HG03354 (cell line): ENCODE measurements around the gene ATP8B1.
A peak's percentile ranks its signal among the peaks of the same experiment; 100 is the strongest.

Experiments used
- ATAC-seq: cut with Tn5 transposase; IDR thresholded peaks from one replicate; pipeline ENCODE4 v1.9.1; 2021; ENCODE audit warnings: mild to moderate bottlenecking; ENCODE audit not compliant: unreplicated experiment, poor library complexity, severe bottlenecking

The ATP8B1 gene

GRCh38 chr18:57819671-57820460, 16.8 kb upstream of the ATP8B1 start:
- peak; percentile 61 for ATAC-seq

DNA sequence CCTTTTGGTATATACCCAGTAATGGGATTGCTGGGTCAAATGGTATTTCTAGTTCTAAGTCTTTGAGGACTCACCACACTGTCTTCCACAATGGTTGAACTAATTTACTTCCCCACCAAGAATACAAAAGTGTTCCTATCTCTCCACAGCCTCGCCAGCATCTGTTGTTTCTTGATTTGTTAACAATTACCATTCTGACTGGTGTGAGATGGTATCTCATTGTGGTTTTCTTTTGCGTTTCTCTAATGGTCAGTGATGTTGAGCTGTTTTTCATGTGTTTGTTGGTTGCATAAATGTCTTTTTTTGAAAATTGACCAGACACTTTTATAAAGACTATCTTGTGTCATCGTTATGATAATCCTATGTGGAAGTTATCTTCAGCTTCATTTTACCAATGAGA, 16.0 kb upstream of the ATP8B1 start:
- no peak for ATAC-seq

DNA sequence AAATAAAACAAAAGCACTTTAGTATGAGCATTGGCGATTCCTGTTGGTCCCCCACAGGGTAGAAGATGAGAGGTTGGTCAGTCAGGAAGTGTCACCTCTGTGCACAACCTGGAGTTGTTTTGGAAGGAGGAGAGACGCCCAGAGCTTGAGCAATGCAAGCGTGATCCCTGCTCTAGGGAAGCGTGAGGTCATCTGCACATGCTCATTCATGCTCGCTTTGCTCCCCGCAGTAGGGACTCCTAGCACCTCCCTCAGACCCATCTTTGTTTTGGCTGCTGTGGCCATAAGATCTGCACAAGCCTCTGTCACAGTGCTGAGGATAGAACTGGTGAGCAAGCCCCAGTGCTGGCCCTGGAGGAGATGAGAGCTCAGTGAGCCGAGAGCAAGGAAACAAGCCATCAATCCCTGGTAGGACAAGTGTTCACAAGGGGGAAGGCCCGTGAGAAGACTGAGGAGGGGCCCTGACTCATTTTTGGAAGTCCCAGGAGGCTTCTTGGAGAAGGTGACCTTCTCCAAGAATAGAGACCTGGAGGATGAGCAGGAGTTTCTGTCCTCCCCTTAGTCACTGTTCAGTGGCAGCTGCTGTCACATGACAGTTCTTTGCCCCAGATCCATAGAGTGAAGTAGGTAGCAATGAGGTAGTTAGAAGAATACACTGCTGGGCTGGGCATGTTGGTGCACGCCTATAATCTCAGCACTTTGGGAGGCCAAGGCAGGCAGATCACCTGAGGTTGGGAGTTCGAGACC, 13.3 kb upstream of the ATP8B1 start:
- ATAC-seq: no peak

DNA sequence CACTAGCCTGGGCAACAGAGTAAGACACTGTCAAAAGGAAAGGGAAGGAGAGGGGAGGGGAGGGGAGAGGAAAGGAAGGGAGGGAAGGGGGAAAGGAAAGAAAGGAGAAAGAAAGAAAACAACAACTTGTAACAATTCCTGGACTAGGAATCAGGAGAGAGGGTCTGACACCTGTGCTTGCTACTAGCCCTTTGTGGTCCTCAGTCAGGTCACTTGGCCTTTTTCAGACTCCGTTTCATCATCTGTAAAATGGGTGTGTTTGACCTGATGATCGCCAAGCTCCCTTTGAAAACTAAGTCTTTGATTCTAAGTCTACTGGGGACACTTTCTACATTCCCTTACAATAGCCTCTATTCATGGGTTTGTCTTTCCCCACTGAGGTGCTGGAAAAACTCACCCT, 11.4 kb upstream of the ATP8B1 start:
- ATAC-seq: no peak

DNA sequence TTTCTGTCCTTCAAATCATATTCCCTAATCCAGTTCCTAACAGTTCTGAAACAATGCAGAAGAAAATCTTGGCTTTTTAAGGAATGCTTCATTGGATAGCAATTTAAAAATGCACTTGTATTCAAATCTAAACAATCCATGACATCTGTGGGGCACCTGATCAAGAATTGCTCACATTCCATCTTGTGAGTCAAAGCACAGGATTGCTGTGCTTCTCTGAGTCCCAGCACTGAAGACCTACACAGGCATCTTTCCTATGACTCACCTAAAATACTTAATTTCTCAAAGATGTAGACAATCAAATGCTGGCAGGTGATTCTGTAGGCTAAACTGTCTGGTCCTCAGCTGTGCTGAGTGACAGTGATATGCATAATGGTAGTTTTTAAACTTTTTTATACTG, 10.1 kb upstream of the ATP8B1 start:
- ATAC-seq: no peak

- no peak for ATAC-seq
These were observed 9.0 kb upstream of the ATP8B1 start for GRCh38 chr18:57812126-57812477.

GRCh38 chr18:57811477-57812125, 8.5 kb upstream of the ATP8B1 start:
- no peak for ATAC-seq

GRCh38 chr18:57809190-57809589, 6.1 kb upstream of the ATP8B1 start:
- no peak for ATAC-seq

- ATAC-seq: no peak
These were observed 4.4 kb upstream of the ATP8B1 start for GRCh38 chr18:57807336-57808117.

GRCh38 chr18:57806978-57807285, 3.8 kb upstream of the ATP8B1 start:
- ATAC-seq: no peak

DNA sequence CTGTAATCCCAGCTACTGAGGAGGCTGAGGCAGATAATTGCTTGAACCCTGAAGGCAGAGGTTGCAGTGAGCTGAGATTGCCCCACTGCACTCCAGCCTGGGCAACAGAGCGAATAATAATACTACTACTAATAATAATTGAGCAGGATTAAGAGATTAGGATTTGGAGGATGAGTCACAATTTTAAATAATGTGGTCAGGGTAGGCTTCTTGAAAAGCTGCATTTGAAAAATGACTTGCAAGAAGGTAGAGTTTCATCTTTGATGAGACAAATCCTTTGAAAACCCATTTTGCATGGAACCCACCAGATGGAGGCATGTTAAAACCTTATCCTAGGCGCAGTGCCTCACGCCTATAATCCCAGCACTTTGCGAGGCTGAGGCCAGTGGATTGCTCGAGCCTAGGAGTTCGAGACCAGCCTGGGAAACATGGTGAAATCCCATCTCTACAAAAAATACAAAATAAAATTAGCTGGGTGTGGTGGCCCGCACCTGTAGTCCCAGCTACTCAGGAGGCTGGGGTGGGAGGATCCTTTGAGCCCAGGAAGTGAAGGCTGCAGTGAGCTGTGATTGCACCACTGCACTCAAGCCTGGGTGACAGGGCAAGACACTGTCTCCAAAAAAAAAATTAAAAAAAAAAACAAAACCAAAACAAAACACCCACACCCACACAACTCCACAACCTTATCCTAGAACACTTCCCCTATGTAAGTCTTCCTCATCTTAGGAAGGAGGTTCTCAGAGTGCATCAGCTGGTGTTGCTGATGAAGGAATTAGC, 3.3 kb upstream of the ATP8B1 start:
- ATAC-seq: no peak

DNA sequence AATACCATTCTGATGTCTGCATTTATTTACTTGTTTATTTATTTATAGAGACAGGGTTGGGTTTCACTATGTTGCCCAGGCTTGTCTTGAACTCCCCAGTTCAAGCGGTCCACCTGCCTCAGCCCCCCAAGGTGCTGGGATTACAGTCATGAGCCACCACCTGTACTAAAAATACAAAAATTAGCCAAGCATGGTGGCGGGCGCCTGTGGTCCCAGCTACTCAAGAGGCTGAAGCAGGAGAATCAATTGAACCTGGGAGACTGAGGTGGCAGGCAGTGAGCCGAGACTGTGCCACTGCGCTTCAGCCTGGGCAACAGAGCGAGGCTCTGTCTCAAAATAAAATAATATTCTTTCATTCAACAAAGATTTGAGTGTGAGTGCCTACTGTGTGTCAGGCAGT, 2.0 kb upstream of the ATP8B1 start:
- no peak for ATAC-seq

- ATAC-seq: no peak
These were observed 1.4 kb upstream of the ATP8B1 start for GRCh38 chr18:57804557-57804956.

GRCh38 chr18:57802213-57803102, 657 bp downstream of the ATP8B1 start:
- ATAC-seq: peak; percentile 33

DNA sequence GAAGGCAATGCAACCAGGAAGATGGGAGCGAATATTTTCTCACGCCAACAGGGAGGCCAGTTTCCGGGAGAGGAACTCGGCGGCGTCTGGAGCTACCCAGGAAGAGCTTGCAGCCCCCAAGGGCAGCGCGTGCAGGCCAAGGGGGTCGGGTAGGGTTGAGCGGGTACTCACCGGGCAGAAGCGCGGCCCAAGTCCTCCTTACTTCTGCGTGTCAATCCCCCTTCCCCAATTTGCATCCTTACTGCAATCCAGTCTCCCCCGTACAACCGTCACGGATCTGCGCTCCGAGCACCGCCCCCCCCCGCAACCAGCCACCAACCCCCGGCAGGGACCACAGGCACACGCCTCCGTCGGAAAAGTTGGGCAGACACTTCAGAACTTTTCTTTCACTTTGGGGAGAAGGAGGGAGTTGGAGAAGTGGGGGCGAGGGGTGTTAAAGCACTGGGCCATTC, 1.3 kb downstream of the ATP8B1 start:
- ATAC-seq: no peak

DNA sequence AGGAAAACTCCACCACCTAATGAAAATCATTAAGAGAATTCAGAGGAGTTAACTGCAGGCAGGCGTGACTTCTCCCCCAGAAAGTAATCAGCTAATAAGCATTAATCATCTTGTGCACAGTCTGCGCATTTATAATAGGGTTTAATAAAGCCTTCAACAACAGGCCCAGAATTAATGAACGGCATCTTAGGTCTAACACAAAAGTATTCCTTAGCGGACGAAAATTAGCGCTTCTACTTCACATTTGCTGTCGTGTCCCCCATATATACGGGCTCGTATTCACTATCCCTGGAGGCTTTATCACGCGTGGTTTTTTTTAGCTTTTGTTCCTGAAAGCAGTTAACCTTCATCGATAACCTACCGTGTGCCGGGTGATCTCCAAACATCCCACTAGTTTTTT, 1.8 kb downstream of the ATP8B1 start:
- no peak for ATAC-seq

- no peak for ATAC-seq
These were observed 4.3 kb downstream of the ATP8B1 start for GRCh38 chr18:57798713-57799373.

GRCh38 chr18:57797209-57797651, 5.9 kb downstream of the ATP8B1 start:
- no peak for ATAC-seq
